Smooth muscle cell (in vitro differentiated cells): ENCODE measurements around the gene MARCO. TPM values are rescaled to one million over a fixed set of nuclear protein-coding genes. Genes with fewer than 3 reads are reported as not detected.

Source experiments
- DNase-seq: peaks from one replicate; lab custom pipeline; 2025; ENCODE audit not compliant: unreplicated experiment; lab: John Stamatoyannopoulos, UW
- H2AFZ ChIP-seq: fragments of 200-600 bp; sonication (generic); 2 replicates; pipeline ENCODE4 v1.6.0; 2016; ENCODE audit warnings: antibody characterized with exemption, low read depth, mild to moderate bottlenecking
- H3F3A ChIP-seq: fragments of 200-600 bp; sonication (generic); 2 replicates; pipeline ENCODE4 v1.6.0; 2017; ENCODE audit warnings: antibody characterized with exemption, low read depth
- H3K27ac ChIP-seq: fragments of 200-600 bp; sonication (generic); 2 replicates; pipeline ENCODE4 v1.5.1; 2016; ENCODE audit warnings: low read depth, mild to moderate bottlenecking
- H3K27me3 ChIP-seq: fragments of 200-600 bp; sonication (generic); 2 replicates; pipeline ENCODE4 v1.6.1; 2016; ENCODE audit warnings: low read depth, mild to moderate bottlenecking
- H3K36me3 ChIP-seq: fragments of 200-600 bp; sonication (generic); 2 replicates; pipeline ENCODE4 v1.5.1; 2016; ENCODE audit warnings: low read depth
- H3K4me1 ChIP-seq: fragments of 200-600 bp; sonication (generic); 2 replicates; pipeline ENCODE4 v1.5.1; 2016; ENCODE audit warnings: low read depth
- H3K4me2 ChIP-seq: fragments of 200-600 bp; sonication (generic); 2 replicates; pipeline ENCODE4 v1.6.0; 2016; ENCODE audit warnings: mild to moderate bottlenecking
- H3K4me3 ChIP-seq: fragments of 200-600 bp; sonication (generic); 2 replicates; pipeline ENCODE4 v1.5.1; 2016; ENCODE audit warnings: mild to moderate bottlenecking
- H3K79me2 ChIP-seq: fragments of 200-600 bp; sonication (generic); 2 replicates; pipeline ENCODE4 v1.6.0; 2016; ENCODE audit warnings: low read depth, mild to moderate bottlenecking
- H3K9ac ChIP-seq: fragments of 200-600 bp; sonication (generic); 2 replicates; pipeline ENCODE4 v1.6.0; 2016; ENCODE audit warnings: low read depth
- H3K9me3 ChIP-seq: fragments of 200-600 bp; sonication (generic); replicated peaks from 2 replicates; pipeline ENCODE4 v1.5.1; 2016; ENCODE audit warnings: low read depth
- H4K20me1 ChIP-seq: fragments of 200-600 bp; sonication (generic); 2 replicates; pipeline ENCODE4 v1.6.0; 2016; ENCODE audit warnings: low read depth
- CTCF ChIP-seq: fragments of 200-600 bp; sonication (generic); IDR thresholded peaks from 2 replicates; pipeline ENCODE4 v1.5.1; 2017; ENCODE audit warnings: borderline replicate concordance, mild to moderate bottlenecking, antibody characterized with exemption; ENCODE audit not compliant: insufficient read depth, poor library complexity, severe bottlenecking
- WGBS: methylation state at CpG from one replicate; pipeline ENCODE4 v1.1.7; 2016; ENCODE audit warnings: low lambda C conversion rate; 5-methylcytosine and 5-hydroxymethylcytosine counted together
- polyA plus RNA-seq: library from polyadenylated mRNA; unstranded; fragments of >200 nt; fragmentation: Nextera tagmentation; extraction: Ambion mirVana; gene quantifications from 2 replicates; pipeline ENCODE4 v1.2.1, GENCODE V29; 2016
- total RNA-seq: library from RNA; depleted of rRNA; stranded (reverse); fragments of >200 nt; gene quantifications from 2 replicates; pipeline ENCODE4 v1.2.3, GENCODE V29; 2014

Gene MARCO
- total and polyA plus RNA-seq, 2 experiments from 2014 or later: not detected

- Histone ChIP-seq H4K20me1 (no peaks in the 10 kb centered on the region), H3K36me3 (no peaks in the 10 kb centered on the region), H2AFZ (no peak overlapping the region), H3K4me1 (no peaks in the 10 kb centered on the region), H3K4me2 (no peak overlapping the region), H3K9me3 (no peaks in the 10 kb centered on the region), H3K27ac (no peak overlapping the region), H3K4me3 (no peak overlapping the region), H3K79me2 (no peaks in the 10 kb centered on the region), H3K9ac (no peak overlapping the region), H3K27me3 (peaks cover 12% of the 10 kb centered on the region), H3F3A (no peaks in the 10 kb centered on the region)
- no peak for DNase-seq
- TF ChIP-seq CTCF: no peak
- WGBS: 74% methylated on average over 2 of the region's 2 CpGs
Measured at GRCh38 chr2:118936306-118936705, 5.7 kb upstream of the MARCO start.

- Histone ChIP-seq H3K27me3 (peaks cover 19% of the 10 kb centered on the region), H3K27ac (no peak overlapping the region), H3K4me3 (no peak overlapping the region), H3K9me3 (no peaks in the 10 kb centered on the region), H3F3A (no peaks in the 10 kb centered on the region), H3K4me1 (no peaks in the 10 kb centered on the region), H3K36me3 (no peaks in the 10 kb centered on the region), H4K20me1 (no peaks in the 10 kb centered on the region), H3K9ac (no peak overlapping the region), H3K4me2 (no peak overlapping the region), H3K79me2 (no peaks in the 10 kb centered on the region), H2AFZ (no peak overlapping the region)
- no peak for TF ChIP-seq CTCF
- 92% methylated on average over 6 of the region's 6 CpGs for WGBS
- no peak for DNase-seq
Measured at GRCh38 chr2:118936936-118937335, 5.1 kb upstream of the MARCO start.

GRCh38 chr2:118937817-118938216, 4.2 kb upstream of the MARCO start:
- Histone ChIP-seq H3K4me1 (no peaks in the 10 kb centered on the region), H3K27me3 (peaks cover 26% of the 10 kb centered on the region), H3F3A (no peaks in the 10 kb centered on the region), H3K9ac (no peak overlapping the region), H3K9me3 (no peaks in the 10 kb centered on the region), H3K4me2 (no peak overlapping the region), H3K79me2 (no peaks in the 10 kb centered on the region), H4K20me1 (no peaks in the 10 kb centered on the region), H3K4me3 (no peak overlapping the region), H2AFZ (no peak overlapping the region), H3K36me3 (no peaks in the 10 kb centered on the region), H3K27ac (no peak overlapping the region)
- TF ChIP-seq CTCF: no peak
- 88% methylated on average over 1 of the region's 1 CpG for WGBS
- DNase-seq: no peak

- Histone ChIP-seq H3K79me2 (no peaks in the 10 kb centered on the region), H3K27me3 (peaks cover 32% of the 10 kb centered on the region), H3K27ac (no peak overlapping the region), H2AFZ (no peak overlapping the region), H3K9ac (no peak overlapping the region), H3K4me1 (no peaks in the 10 kb centered on the region), H3K4me2 (no peak overlapping the region), H3K9me3 (no peaks in the 10 kb centered on the region), H3K4me3 (no peak overlapping the region), H3K36me3 (no peaks in the 10 kb centered on the region), H4K20me1 (no peaks in the 10 kb centered on the region), H3F3A (no peaks in the 10 kb centered on the region)
- DNase-seq: no peak
- no peak for TF ChIP-seq CTCF
Measured at GRCh38 chr2:118939994-118940393, 2.0 kb upstream of the MARCO start.
